ENCODE results near the gene CELSR1. TPM values are rescaled to one million over a fixed set of nuclear protein-coding genes. Genes with fewer than 3 reads are reported as not detected.

CELSR1 gene
- total RNA-seq, 1 experiment from 2014 or later = 30.7 TPM

DNA sequence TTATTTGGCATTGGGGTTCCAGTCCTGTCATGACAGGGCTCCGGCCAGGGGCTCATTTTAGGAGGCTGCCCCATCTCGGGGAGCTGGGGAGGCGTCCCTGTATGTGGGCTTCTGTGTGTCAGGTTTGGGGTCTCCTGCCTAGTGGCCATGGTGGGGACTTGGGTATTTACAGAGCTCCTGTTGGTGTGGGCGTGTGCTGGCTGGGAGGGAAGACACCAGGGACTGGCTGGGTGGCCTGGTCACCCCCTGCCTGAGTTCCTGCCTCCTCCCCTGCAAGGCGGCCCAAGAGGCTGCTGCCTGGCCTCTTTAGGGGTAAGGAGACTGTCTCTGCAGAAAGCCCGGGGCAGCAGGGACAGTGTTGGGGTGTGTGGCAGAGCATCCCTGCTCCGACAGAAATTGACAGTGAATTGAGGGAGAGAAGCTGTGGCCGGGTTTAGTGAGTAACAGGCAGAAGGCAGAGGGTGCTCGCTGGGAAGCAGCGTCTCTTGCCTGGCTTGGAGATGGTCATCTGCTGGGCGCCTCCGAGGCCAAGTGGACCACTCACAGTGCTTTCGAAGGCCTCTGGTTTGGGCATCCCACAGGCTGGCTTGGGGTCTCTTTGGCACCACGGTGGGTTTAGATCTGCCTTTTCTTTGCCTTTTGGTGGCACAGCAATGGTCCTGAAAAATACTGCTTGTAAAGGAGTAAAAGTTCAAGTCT, 42.5 kb upstream of the CELSR1 start:
- H3K4me1 ChIP-seq (ENCODE audit: control insufficient read depth, insufficient read depth, low read length) = peaks cover 37% of the 10 kb centered on the region
- no peaks in the 10 kb centered on the region for H3K9me3 ChIP-seq (ENCODE audit: control insufficient read depth, insufficient read depth, low read depth, low read length)
- in situ Hi-C loops (cut with HindIII; ENCODE audit: low pct_unique_long_range_greater_than_20kb, low sequenced_read_pairs) (no loop called here), intact Hi-C loops (cut with micrococcal nuclease; ENCODE audit: unreplicated experiment) (no loop called here)
- H3K36me3 ChIP-seq (ENCODE audit: control insufficient read depth, insufficient read depth, low read length) = no peaks in the 10 kb centered on the region
- H3K4me3 ChIP-seq (ENCODE audit: low read depth in 2 of 2, low read length in 2 of 2) = no peak overlapping the region
- TF ChIP-seq, protein P1, sequence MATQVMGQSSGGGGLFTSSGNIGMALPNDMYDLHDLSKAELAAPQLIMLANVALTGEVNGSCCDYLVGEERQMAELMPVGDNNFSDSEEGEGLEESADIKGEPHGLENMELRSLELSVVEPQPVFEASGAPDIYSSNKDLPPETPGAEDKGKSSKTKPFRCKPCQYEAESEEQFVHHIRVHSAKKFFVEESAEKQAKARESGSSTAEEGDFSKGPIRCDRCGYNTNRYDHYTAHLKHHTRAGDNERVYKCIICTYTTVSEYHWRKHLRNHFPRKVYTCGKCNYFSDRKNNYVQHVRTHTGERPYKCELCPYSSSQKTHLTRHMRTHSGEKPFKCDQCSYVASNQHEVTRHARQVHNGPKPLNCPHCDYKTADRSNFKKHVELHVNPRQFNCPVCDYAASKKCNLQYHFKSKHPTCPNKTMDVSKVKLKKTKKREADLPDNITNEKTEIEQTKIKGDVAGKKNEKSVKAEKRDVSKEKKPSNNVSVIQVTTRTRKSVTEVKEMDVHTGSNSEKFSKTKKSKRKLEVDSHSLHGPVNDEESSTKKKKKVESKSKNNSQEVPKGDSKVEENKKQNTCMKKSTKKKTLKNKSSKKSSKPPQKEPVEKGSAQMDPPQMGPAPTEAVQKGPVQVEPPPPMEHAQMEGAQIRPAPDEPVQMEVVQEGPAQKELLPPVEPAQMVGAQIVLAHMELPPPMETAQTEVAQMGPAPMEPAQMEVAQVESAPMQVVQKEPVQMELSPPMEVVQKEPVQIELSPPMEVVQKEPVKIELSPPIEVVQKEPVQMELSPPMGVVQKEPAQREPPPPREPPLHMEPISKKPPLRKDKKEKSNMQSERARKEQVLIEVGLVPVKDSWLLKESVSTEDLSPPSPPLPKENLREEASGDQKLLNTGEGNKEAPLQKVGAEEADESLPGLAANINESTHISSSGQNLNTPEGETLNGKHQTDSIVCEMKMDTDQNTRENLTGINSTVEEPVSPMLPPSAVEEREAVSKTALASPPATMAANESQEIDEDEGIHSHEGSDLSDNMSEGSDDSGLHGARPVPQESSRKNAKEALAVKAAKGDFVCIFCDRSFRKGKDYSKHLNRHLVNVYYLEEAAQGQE (IDR thresholded peaks at IDR 0.05; ENCODE audit: insufficient read depth in 1 of 2, low read depth in 2 of 2, low read length in 1 of 2) = no peak
- TF ChIP-seq SIN3A (IDR thresholded peaks at IDR 0.05; ENCODE audit: borderline replicate concordance, insufficient read depth, low read depth, low read length) = no peak
- TF ChIP-seq, protein P2, sequence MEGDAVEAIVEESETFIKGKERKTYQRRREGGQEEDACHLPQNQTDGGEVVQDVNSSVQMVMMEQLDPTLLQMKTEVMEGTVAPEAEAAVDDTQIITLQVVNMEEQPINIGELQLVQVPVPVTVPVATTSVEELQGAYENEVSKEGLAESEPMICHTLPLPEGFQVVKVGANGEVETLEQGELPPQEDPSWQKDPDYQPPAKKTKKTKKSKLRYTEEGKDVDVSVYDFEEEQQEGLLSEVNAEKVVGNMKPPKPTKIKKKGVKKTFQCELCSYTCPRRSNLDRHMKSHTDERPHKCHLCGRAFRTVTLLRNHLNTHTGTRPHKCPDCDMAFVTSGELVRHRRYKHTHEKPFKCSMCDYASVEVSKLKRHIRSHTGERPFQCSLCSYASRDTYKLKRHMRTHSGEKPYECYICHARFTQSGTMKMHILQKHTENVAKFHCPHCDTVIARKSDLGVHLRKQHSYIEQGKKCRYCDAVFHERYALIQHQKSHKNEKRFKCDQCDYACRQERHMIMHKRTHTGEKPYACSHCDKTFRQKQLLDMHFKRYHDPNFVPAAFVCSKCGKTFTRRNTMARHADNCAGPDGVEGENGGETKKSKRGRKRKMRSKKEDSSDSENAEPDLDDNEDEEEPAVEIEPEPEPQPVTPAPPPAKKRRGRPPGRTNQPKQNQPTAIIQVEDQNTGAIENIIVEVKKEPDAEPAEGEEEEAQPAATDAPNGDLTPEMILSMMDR (IDR thresholded peaks at IDR 0.05) = no peak
- no peak for TF ChIP-seq POLR2AphosphoS5 (IDR thresholded peaks at IDR 0.05; ENCODE audit: low read depth, low read length)
- TF ChIP-seq TCF7L2 (IDR thresholded peaks at IDR 0.05; ENCODE audit: low read depth, low read length) = no peak
- ATAC-seq (no peak), DNase-seq (ENCODE audit: low read depth, low spot score) (no peak)
- no peak overlapping the region for H3K27ac ChIP-seq (ENCODE audit: low read length)
- no peaks in the 10 kb centered on the region for H3K27me3 ChIP-seq (ENCODE audit: control insufficient read depth, insufficient read depth, low read length)
- CTCF ChIA-PET = no interaction called here
- POLR2A ChIA-PET = no interaction called here
- BruUV-seq (replicated peaks) = no TSS peak

DNA sequence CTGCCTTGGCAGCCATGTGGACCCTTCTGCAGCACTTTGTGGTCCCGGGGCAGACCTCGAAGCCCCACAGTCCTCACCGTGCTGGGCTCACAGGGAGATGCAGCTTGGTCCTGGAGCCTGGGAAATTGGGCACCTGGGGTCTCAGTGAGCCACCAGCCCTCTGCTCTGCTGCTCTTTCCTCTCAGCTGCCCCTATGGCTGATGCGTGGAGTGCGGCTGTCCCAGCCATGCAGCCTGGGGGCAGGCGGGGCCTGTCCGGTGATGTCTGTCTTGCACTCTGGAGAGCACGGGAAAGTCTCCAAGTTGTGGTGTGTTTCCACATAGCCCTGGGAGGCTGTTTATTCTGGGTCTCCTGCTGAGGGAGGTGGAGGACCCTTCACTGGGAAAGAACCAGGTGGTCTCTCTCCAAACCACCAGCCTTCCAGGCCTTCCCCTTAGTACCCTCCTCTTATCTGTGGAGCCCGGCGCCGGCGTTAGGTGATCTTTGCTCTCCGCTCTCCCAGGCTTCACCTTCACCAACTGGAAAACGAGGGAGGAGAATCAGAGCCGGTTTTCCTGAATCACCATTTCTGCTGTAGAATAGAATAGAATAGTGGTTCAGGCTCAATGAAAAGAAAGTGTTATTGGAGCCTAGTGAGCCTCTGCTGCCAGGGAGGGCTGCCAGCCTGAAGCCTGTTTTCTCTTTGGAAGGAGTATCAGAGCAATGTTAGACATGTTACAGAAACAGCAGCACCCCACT, 41.6 kb upstream of the CELSR1 start:
- DNase-seq (ENCODE audit: low read depth, low spot score) (no peak), ATAC-seq (no peak)
- no peak overlapping the region for H3K27ac ChIP-seq (ENCODE audit: low read length)
- POLR2A ChIA-PET = no interaction called here
- H3K4me1 ChIP-seq (ENCODE audit: control insufficient read depth, insufficient read depth, low read length) = peaks cover 45% of the 10 kb centered on the region
- in situ Hi-C loops (cut with HindIII; ENCODE audit: low pct_unique_long_range_greater_than_20kb, low sequenced_read_pairs) (no loop called here), intact Hi-C loops (cut with micrococcal nuclease; ENCODE audit: unreplicated experiment) (no loop called here)
- no peaks in the 10 kb centered on the region for H3K36me3 ChIP-seq (ENCODE audit: control insufficient read depth, insufficient read depth, low read length)
- H3K4me3 ChIP-seq (ENCODE audit: low read depth in 2 of 2, low read length in 2 of 2) = no peak overlapping the region
- no peaks in the 10 kb centered on the region for H3K27me3 ChIP-seq (ENCODE audit: control insufficient read depth, insufficient read depth, low read length)
- no peak for TF ChIP-seq TCF7L2 (IDR thresholded peaks at IDR 0.05; ENCODE audit: low read depth, low read length)
- TF ChIP-seq SIN3A (IDR thresholded peaks at IDR 0.05; ENCODE audit: borderline replicate concordance, insufficient read depth, low read depth, low read length) = no peak
- TF ChIP-seq, protein P2 (IDR thresholded peaks at IDR 0.05) = no peak
- CTCF ChIA-PET = no interaction called here
- no peaks in the 10 kb centered on the region for H3K9me3 ChIP-seq (ENCODE audit: control insufficient read depth, insufficient read depth, low read depth, low read length)
- no TSS peak for BruUV-seq (replicated peaks)
